HG03442 (cell line): ENCODE results near the gene CDC5L.

Experiments
- ATAC-seq: cut with Tn5 transposase; IDR thresholded peaks from one replicate; pipeline ENCODE4 v1.9.1; 2021; ENCODE audit warnings: mild to moderate bottlenecking, moderate library complexity; ENCODE audit not compliant: unreplicated experiment

CDC5L gene

DNA sequence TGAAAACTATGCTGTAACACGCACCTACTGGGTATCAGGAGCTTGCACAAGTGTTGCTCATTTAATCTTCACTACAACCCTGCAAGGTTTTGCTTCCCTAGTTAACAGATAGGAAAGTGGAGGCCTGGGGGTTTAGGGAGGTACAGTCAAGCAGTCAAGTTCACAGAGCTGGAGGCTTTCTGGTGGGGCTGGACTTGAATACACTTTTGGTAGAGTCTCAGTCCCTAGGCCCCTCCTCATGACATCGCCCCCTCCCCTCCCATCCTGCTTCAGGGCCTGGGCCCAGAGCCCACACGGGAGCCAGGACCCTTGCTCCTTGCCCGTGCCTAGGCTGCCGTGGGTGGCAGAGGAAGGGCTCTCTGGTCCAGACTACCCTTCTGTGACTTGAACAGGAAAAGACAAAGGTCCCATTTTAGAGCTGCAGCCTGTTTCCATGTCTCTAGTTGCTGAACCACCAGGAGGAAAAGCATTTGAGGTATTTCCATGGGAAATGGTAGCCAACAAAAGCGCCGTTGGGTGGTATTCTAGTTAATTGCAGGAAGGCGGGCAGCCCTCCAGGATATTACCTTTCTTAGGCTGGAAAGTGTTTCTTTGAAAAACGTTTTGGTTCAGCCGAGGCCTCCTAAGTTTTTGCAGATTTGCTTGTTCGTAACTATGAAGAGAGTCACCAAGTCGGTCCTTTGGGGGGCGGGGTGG is 84.9 kb downstream of the CDC5L start:
- no peak for ATAC-seq

DNA sequence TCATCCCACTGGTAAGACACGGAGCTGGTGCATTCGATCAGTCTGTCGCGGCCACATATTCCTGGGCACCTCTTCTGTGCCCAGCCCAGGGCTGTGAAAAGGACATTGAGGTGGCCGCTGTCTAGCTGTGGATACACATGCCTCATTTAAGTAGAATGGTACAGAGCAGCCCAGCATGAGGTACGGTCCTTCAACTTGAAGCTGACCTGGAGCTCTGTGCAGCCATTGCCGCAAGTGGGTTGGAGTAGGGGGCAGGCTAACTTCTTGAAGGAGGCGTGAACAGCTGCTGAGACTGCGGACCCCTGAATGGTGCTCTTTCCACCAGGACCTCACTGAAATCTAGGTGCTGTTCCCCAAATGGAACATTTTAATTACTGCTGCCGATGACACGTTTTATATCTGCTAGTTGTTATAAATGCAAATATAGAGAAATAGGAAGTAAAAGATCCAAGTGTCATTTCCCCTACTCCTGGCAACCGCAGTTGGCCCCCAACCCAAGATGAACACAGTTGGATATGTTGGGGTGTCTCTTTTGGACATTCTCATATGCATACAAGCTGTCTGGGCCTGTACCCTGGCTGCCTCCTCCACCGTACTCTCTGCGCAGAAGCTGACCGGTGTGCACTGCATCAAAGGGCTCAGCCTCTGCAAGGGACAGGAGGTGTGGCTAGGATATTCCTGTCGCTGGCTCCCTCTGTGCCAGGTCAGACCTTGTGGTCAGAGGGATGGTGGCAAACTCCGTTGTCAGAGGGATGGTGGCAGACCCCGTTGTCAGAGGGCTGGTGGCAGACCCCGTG is 86.1 kb downstream of the CDC5L start:
- ATAC-seq, result no peak

DNA sequence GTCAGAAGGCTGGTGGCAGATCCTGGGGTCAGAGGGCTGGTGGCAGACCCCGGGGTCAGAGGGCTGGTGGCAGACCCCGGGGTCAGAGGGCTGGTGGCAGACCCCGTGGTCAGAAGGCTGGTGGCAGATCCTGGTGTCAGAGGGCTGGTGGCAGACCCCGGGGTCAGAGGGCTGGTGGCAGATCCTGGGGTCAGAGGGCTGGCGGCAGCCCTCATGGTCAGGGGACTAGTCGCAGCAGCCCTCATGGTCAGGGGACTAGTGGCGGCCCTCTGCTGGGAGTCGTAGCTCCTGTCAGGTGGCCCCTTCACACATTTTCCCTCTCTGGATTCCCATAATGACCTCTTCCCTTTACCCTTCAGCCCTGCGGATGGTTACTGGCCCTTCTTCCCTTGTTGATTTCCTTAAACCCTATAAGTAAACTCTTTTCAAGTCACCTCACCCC is 86.7 kb downstream of the CDC5L start:
- no peak for ATAC-seq

DNA sequence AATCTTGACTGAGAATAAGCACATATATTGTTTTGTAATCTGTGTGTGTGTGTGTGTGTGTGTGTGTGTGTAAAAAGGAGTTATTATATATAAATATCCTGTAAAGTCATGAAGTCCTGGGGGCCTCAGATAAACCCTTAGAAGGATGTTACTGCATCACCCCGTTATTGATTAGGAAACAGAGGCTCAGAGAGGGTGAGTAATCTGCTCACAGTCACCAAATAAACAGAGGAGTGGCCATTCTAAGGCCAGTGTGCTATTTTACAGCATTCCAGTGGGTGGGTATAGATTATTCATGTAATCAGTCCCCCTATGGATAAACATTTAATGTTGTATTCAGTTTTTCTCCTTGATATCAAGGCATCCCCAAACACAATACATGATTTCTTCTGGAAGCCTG is 87.1 kb downstream of the CDC5L start:
- ATAC-seq, result no peak

DNA sequence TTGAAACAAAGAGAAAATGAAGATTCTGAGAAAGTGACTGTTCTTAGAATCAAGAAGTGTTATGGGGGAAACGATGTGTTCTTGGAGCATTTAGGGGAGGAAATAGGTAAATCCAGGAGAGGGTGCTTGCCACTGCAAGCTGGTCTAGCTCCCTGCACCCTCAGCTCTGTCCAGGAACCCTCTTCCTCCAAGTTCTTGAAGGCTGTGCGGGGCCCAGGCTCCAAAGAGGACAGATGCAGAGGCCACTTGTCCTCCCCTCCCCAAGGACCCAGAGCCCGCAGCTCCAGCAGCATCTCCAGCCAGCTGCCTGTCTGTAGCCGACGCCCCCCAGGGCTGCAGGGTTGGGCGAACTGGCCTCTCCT is 87.9 kb downstream of the CDC5L start:
- ATAC-seq, result no peak

DNA sequence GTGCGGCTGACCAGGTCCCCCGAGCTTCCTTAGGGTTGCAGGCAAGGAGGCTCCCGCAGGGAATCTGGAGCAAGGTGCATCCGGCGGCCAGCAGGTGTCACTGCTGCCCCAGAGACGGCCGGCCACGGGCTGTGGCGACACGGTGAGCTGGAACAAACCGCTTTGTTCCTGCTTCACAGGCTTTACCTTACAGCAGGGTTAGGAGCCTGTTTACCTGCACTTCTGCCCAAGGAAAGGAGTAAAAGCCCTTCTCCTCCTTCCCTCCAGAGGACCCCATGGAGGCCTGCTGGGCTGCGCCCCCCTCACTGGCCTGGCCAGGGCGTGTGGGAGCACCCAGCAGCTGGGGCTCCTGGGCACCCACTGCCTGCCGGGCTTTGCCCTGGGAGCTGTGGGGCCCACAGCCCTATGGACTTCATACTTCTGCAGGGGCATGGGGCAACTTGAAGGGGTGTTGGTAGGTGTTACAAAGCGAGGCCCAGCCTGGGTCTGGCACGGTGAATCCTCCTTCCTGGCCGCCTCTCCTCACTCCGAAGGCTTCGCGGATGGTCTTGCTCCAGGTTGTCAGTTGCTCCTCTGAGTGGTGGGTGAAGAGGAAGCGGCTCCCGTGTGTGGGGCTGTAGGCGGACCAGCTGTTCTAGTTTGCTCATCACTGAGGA is 88.4 kb downstream of the CDC5L start:
- peak; percentile 74 for ATAC-seq

DNA sequence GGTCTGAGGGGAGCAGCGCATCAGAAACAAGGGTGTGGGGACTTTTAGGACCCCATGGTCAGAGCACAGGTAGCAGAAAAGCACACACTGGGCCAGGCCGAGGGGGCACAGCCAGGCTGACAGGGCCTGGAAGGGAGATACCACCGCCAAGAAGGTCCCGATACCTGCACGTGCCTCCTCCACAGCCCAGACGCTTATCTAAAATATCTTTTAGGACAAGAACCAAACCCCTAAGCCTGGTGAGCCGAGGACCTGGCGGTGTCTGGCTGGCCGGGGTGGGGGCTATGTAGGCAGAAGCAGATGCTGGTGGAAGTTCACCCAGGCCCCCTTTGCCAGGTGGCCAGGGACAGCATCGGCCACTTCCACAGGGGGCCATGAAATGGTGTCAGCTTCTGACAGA is 89.3 kb downstream of the CDC5L start:
- ATAC-seq, result no peak

DNA sequence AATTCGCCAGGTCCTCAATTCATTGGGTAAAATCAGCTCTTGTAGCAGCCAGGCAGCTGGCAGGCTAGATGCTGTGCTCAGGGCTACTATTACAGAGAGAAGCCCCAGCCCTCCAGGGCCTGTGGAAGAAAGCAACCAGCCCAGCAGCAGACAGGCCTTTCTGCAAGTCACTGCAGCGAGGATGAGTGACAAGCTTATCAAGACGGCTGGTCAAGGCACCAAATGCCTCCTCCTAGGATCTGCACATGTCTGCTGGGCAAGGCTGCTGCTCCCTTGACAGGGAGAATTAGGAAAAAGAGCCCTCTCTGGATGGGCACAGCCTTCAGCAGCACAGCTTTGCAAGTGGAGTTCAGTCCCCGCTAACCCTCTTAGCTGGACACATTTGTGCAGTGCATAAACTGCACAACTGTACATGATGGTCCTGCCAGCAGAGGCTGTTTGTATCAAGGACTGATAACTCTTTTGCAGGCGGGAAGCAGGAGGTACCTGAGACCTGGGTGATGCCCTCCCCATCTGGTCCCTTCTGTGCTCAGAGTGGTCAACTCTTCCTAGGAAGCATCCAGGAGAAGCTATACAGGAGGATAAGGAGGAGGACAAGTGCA is 89.9 kb downstream of the CDC5L start:
- no peak for ATAC-seq

DNA sequence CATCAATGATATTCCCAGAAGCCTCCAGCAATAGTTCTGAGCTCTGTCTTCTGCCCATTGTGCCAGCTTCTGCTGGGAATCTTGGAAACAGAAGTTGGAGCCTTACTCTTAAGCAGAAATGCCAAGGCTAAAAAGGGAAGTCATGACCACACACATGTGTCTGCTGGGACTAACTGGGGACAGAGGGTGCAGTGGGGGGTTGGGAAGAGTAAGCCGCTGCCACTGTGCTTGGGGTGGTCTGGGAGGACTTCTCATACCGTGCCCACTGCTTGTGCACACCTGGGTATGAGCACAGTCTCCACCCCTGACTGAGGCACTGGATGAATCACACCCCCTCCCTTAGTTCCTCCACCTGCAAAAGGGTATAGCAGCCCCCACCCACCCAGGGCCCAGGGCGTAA is 90.7 kb downstream of the CDC5L start:
- no peak for ATAC-seq

DNA sequence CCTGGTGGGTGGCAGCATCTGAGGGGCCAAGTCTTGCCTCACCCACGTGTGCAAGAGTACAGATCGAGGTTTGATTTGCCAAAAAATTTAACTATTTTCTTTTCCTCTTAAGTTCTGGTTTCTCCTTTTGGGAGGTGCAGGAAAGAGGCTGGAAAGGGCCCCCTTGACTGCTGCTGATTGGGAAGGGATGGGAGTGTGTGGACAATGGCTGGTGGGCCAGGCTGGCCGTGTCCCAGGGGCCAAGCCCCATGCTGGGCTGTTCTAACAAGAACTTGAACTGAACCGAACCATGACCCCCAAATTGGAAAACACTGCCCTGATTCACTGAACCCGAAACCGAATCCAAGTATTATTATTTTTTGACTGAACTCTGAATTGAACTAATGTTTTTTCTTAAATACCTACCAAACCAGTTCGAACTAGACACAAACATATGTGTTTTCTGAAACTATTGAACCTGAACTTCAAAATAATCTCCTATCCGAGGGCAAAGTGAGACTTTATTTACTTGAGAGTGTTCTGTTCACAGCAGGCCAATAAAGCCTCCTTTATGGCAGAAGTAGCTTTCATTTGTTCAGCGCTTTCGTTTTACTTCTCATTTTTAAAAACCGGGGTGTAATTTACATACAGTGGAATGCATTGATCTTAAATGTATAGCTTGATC is 91.2 kb downstream of the CDC5L start:
- no peak for ATAC-seq

DNA sequence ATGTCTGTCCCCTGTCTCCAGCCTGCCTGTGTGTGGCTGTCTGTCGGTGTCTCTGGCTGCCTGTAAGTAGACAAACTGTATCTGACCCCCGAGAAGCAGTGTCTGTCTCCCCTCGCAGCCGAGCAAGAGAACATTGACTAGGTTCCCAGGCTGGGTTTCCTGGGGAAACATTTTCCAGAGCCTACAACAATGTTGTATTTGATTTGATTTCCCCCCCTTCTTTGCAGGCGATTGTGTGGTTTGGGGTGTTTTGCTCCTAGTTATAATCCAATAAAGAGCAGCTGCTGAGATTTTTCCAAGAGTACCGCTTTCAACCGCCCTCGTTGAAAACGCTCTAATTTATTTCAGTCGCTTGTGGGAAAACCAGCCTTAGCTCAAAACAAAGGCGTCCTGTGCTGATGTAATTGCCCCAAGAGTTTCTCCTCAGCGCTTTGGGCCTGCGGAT is 92.6 kb downstream of the CDC5L start:
- no peak for ATAC-seq

DNA sequence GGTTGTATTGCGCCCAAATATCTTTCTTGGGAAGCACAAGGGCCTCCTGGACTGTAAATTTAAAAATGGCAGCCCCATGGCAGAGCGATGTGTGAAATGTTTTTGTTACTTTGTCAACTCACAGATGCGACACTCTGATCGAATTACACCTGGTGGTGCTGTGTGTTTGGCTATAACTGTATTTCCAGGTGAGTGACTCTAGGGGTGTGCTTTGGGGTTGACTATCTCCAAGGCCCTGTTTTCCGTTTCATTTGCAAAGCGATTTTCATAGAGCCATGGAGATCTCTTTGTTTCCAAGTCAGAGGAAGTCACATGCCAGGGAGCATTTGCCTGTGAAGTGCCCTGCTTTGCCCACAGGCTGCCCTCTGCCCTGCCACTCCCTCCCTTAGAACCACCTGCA is 93.5 kb downstream of the CDC5L start:
- ATAC-seq, result no peak

DNA sequence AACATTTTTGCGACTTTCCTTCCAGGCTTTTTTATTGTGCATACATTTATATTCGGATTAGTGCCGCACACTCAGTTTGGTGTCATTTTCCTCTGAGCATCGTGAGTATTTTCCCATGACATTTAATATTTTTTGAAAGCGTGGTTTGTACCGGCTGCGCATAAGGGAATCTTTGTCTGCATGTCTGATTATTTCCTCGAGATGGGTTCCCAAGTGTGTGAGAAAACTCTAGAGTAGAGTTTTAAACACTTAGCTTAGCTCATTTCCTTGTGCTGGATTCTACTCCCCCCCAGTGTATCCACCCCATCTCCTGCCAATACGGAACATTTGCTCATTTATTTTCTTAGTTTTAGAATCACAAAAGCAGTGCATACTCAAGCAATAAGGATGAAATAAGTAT is 94.3 kb downstream of the CDC5L start:
- ATAC-seq, result no peak

DNA sequence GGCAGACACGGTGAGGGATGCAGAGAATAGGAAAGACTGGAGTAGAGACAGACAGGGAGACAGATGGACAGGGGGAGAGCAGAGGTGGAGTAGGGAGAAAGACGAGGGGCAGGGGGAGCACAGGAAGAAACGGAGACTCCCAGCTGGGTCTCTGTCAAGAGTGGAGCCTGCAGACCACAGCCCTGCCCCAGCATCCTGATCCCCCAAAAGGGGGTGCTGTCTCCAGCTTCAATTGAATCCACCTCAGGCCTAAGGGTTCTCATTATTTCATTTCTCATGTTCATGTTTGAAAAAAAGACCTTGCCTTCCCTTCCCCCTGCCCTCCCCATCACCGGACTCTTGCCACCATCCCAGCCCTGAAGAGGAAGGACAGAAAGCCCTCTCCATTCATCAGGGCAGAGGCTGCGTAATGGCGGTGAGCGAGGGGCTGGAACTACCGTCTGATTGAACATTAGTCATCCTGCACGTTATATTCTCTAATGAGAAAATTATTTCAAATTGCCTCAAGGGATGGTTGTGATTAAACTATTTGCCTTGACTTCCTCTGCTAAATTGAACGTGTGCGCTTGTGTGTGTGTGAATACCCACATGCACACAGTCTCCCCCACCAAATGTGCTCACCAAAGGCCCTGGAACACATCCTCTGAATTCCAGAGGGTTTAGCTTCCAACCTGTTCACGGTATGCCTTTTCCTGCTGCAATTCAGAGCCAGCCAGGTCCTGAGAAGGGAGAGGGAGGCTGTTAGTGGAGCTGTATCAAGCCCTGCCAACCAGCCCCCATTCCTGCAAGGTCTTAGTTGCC is 98.3 kb downstream of the CDC5L start:
- ATAC-seq, result no peak

DNA sequence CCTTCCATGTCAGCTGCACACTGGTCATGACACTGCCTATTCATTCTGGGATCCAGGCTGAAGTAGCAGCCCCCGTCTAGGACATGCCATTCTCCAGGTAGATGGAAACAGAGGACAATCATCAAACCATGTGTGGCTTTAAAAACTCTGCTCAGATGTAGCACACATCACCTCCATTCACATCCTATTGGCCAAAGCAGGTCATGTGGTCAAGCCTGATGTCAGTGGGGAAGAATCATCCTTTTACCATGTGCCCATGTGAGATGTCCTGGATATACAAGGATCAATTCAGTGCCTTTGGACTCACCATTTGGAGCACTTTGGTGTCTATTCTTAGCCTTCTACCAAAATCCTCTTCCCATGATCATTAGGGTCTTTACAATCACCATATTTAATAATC is 99.5 kb downstream of the CDC5L start:
- ATAC-seq, result no peak

DNA sequence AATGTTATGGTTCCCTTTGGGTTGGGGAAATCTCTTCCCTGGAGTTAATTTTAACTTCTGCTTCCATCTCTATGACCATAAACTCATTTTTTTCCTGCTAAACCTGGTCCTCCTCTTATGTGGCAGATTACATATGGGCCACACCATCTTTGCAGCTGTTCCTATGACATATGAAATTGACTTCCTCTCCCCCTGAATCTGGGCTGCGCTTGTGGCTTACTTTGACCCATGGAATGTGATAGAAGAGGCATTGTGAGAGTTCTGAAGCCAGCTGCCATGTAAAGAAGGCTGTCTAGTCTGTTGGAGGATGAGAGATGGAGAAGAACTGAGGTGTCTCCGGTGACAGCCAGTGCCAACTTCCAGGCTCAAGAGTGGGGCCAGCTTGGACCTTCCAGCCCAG is 100.1 kb downstream of the CDC5L start:
- ATAC-seq, result no peak

DNA sequence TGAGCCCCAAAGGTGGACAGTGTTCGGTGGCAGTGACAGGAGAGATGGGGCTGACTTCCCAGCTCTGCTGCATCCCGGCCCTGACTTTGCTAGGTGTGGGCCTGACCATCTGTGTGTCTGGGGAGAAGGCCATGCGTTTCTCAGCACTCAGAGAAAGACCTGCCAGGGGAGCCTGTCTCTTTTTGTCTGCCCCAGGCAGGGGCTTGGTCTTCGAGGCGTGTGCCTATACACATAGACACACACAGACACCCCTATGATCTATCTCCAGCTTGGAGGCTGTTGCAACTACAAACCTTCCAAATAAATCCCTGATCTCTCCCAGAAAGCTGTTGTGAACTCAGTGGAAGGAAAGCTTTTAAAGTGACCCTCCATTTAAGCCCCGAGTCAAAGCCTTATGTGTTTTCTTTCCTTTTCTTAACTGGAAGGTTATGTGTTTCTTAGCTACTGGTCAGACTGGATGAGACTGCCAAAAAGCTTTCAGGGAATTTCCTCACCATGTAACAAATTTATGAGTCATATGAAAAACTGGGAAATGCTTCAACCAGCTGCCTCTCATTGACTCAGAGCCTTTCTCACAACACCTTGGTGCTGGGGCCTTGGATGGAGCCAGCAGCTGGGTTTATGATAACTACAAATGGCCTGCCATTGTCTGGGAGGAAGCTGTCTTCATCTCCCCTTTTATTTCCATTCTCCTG is 102.6 kb downstream of the CDC5L start:
- no peak for ATAC-seq

DNA sequence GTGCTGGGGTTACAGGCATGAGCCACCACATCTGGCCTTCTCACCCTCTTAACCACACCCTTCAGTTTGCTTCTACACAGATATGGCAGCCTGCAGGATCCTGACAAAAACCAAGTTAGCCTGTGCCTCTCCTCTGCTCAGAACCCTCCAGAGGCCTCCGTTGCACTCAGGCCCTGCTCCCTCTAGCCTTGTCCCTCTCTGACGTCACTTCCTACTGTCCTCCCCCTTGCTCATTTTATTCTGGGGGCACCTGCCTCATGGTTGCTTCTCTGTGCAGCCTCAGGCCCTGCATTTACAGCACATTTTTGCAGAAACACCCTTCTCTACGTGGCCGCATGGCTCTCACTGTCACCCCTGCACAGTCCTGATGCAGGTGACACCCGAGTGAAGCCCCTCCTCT is 105.6 kb downstream of the CDC5L start:
- ATAC-seq, result no peak

DNA sequence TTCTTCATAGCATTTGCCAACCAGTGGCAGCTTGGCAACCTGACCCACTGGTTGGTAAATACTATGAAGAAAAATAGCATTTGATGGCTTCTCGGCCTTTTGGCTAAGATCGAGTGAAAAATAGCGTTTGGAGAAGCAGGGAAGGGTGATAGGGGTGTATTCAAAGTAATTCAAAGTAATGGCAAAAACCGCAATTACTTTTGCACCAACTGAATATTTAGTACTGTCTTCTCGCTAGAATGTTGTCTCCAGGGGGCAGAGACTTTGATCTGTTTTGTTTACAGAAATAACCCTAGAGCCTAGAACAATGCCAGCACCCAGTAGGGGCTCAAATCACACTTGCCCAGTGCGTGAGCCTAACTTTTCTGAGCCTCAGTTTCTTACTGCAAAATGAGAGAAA is 106.1 kb downstream of the CDC5L start:
- ATAC-seq, result no peak

DNA sequence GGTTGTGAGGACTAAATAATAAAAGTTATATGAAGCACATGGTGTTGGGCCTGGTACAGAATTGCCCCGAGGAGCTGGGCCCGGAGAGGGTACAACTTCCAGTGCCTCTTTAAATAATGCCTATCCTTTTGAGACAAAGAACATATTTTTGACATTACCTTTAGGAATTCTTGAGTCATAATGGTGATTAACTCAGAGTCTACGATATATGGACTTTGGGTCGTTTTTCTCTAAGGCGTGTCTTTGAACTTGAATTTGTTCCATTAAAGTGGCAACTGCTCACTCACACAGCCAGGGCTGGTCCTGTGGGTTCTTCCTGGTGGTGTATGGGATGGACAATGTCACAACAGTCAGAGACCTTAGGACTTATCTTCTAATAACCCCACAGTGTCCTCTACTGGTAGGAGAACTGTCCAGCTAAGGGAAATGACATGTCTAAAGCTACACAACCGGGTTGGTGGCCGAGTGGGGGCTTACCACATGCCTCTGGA is 106.5 kb downstream of the CDC5L start:
- ATAC-seq, result no peak
